Right cardiac atrium (tissue), 5 donors: ENCODE measurements around the gene DDX47. TPM values are rescaled to one million over a fixed set of nuclear protein-coding genes. Genes with fewer than 3 reads are reported as not detected.
"Not testable (repeated sequence)": the region's sequence is repeated elsewhere in the genome, so short reads cannot be mapped to it uniquely, and the experiment has no call there.

Experiments used
- ATAC-seq, 2 donors: fragments of 200-7000 bp; cut with Tn5 transposase; one replicate each; pipeline versions ENCODE4 v1.8.0 to v1.9.1; 2020; ENCODE audit warnings: moderate library complexity in 2 of 2, mild to moderate bottlenecking in 1 of 2
- DNase-seq, 3 donors: peaks; one replicate each; pipeline ENCODE4 v3.0.0-alpha.2; 2020
- H3K27ac ChIP-seq: one replicate; pipeline ENCODE4 v1.5.1; 2013; ENCODE audit warnings: mild to moderate bottlenecking, low read length, control low read depth, moderate library complexity
- H3K27me3 ChIP-seq: one replicate; pipeline ENCODE4 v1.6.1; 2013; ENCODE audit not compliant: control insufficient read depth, insufficient read depth
- H3K4me1 ChIP-seq: one replicate; pipeline ENCODE4 v1.6.1; 2013; ENCODE audit warnings: low read length; ENCODE audit not compliant: control insufficient read depth, insufficient read depth
- H3K4me3 ChIP-seq: one replicate; pipeline ENCODE4 v1.5.1; 2013; ENCODE audit warnings: low read length, control low read depth
- H3K9me3 ChIP-seq: one replicate; pipeline ENCODE4 v1.6.1; 2013; ENCODE audit warnings: low read length; ENCODE audit not compliant: control insufficient read depth
- WGBS: extraction: QIAGEN DNeasy Blood & Tissue Kit; methylation state at CpG from one replicate; pipeline ENCODE4 v1.1.7; 2013; 5-methylcytosine and 5-hydroxymethylcytosine counted together
- intact Hi-C, 4 donors: fragments of 100-400 bp; cut with DNase I; formaldehyde crosslinking; loops; one replicate each; pipeline versions ENCODE4 v1.11.0 to v1.14.0; 2022 to 2023
- polyA plus RNA-seq: library from polyadenylated mRNA; stranded (reverse); fragments of 200-250 nt; gene quantifications from one replicate; pipeline ENCODE4 v1.2.3, GENCODE V29; 2013
- total RNA-seq, 4 donors: library from RNA; stranded (reverse); fragmentation: NEBNext Ultra II Directional; extraction: Animal tissue kit (Norgen Biotek cat#: 25700); gene quantifications; one replicate each; pipeline ENCODE4 v1.2.1, GENCODE V29; 2021
- donor health status: healthy with polysubstance abuse.
- donor health status: DM: no; HTN: yes; CAD: no.
- donor health status: DM: no; HTN: no; CAD: no.
- donor health status: DM: no; HTN: yes; CAD: no; lungs with severe emphysema.
- donor health status: DM: yes; HTN: yes; CAD: no.

DDX47 gene
- total and polyA plus RNA-seq, 5 donors, result 23.0 to 33.3 (median 32.1) TPM

GRCh38 chr12:12822886-12823285 lies 9.7 kb downstream of the DDX47 start:
- Histone ChIP-seq H3K4me1 (peaks cover 2% of the 10 kb centered on the region), H3K27ac (no peak overlapping the region), H3K4me3 (no peak overlapping the region), H3K9me3 (no peaks in the 10 kb centered on the region), H3K27me3 (no peaks in the 10 kb centered on the region)
- DNase-seq (no peak), ATAC-seq (no peak)
- 85% methylated on average over 4 of the region's 4 CpGs for WGBS
- intact Hi-C loops, result no loop called here

- Histone ChIP-seq H3K27me3 (no peaks in the 10 kb centered on the region), H3K4me3 (no peak overlapping the region), H3K27ac (no peak overlapping the region), H3K9me3 (no peaks in the 10 kb centered on the region), H3K4me1 (peaks cover 2% of the 10 kb centered on the region)
- intact Hi-C loops, result no loop called here
- DNase-seq (no peak), ATAC-seq (no peak)
- WGBS, result 28% methylated on average over 2 of the region's 2 CpGs
Measured at GRCh38 chr12:12823300-12823699, 10.2 kb downstream of the DDX47 start.

- WGBS, result 98% methylated on average over 5 of the region's 5 CpGs
- H3K4me3 ChIP-seq, result no peak overlapping the region
- ATAC-seq, result no peak
- H3K9me3 ChIP-seq, result no peaks in the 10 kb centered on the region
- intact Hi-C loops, result no loop called here
- no peaks in the 10 kb centered on the region for H3K27me3 ChIP-seq
- no peak overlapping the region for H3K27ac ChIP-seq
- H3K4me1 ChIP-seq, result peaks cover 2% of the 10 kb centered on the region
- no peak for DNase-seq
Measured at GRCh38 chr12:12823811-12824210, 10.7 kb downstream of the DDX47 start.

- Histone ChIP-seq H3K27ac (no peak overlapping the region), H3K4me1 (no peaks in the 10 kb centered on the region), H3K9me3 (no peaks in the 10 kb centered on the region), H3K27me3 (no peaks in the 10 kb centered on the region), H3K4me3 (no peak overlapping the region)
- WGBS, result 91% methylated on average over 7 of the region's 7 CpGs
- DNase-seq (no peak), ATAC-seq (no peak)
- intact Hi-C loops, result no loop called here
Measured at GRCh38 chr12:12835378-12836146, 22.4 kb downstream of the DDX47 start.

DNA sequence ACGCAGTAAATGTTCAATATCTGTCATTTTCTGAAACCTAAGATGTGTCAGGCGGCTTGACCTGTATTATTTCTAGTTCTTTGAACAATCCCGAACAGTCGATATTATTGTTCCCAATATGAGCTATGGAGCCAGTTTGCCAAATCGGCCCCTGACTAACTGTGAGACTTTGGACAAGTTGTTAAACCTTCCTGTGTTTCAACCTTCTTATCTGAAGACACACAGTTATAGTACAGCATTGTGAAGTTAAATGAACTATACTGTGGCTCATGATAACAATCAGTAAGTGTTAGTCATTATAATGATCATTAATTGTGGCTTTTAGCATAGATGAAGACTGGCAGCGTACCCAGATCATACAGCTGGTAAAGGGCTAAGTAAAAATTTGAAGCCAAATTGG lies 23.4 kb downstream of the DDX47 start:
- intact Hi-C loops, result no loop called here
- H3K9me3 ChIP-seq, result no peaks in the 10 kb centered on the region
- no peak overlapping the region for H3K4me3 ChIP-seq
- H3K4me1 ChIP-seq, result no peaks in the 10 kb centered on the region
- H3K27ac ChIP-seq, result no peak overlapping the region
- WGBS, result 92% methylated on average over 6 of the region's 6 CpGs
- DNase-seq (no peak), ATAC-seq (no peak)
- no peaks in the 10 kb centered on the region for H3K27me3 ChIP-seq

GRCh38 chr12:12837025-12837812 lies 24.1 kb downstream of the DDX47 start:
- Histone ChIP-seq H3K4me3 (no peak overlapping the region), H3K9me3 (no peaks in the 10 kb centered on the region), H3K27me3 (no peaks in the 10 kb centered on the region), H3K27ac (no peak overlapping the region), H3K4me1 (no peaks in the 10 kb centered on the region)
- ATAC-seq, result peak; percentile 76 to 84
- intact Hi-C loops, result no loop called here
- 60% methylated on average over 15 of the region's 15 CpGs for WGBS
- DNase-seq, result peak; percentile 53 to 68 (median 64)

DNA sequence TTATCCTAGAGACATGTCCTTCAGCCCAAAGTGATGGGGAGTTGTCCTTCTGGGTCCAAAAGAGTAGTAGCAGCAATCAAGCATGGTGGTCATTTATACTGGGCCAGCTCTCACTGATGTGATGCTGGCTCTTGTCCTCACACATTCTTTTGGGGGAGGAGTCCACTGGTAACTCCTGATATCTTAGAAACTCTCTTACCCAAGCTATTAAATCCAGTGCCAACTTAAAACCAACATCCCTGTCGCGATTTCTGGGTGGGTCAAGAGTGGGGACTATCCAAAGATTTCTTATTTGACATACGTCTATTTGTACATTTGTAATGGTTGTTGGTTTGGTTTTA lies 24.6 kb downstream of the DDX47 start:
- DNase-seq (no peak), ATAC-seq (no peak)
- Histone ChIP-seq H3K4me1 (no peaks in the 10 kb centered on the region), H3K9me3 (no peaks in the 10 kb centered on the region), H3K27me3 (no peaks in the 10 kb centered on the region), H3K27ac (no peak overlapping the region), H3K4me3 (no peak overlapping the region)
- intact Hi-C loops, result no loop called here
- WGBS, result 89% methylated on average over 3 of the region's 3 CpGs

GRCh38 chr12:12839003-12839395 lies 25.9 kb downstream of the DDX47 start:
- no peaks in the 10 kb centered on the region for H3K4me1 ChIP-seq
- WGBS, result 87% methylated on average over 1 of the region's 1 CpG
- H3K27me3 ChIP-seq, result no peaks in the 10 kb centered on the region
- no peak overlapping the region for H3K27ac ChIP-seq
- no peaks in the 10 kb centered on the region for H3K9me3 ChIP-seq
- intact Hi-C loops, result no loop called here
- no peak overlapping the region for H3K4me3 ChIP-seq
- ATAC-seq, result no peak
- DNase-seq, result no peak

GRCh38 chr12:12839439-12839838 lies 26.3 kb downstream of the DDX47 start:
- ATAC-seq, H3K4me1 ChIP-seq, H3K4me3 ChIP-seq, H3K27me3 ChIP-seq, intact Hi-C loops, H3K27ac ChIP-seq, DNase-seq, H3K9me3 ChIP-seq: not testable (repeated sequence)
- WGBS, result 95% methylated on average over 10 of the region's 10 CpGs

GRCh38 chr12:12839873-12840579 lies 26.9 kb downstream of the DDX47 start:
- Histone ChIP-seq H3K9me3 (no peaks in the 10 kb centered on the region), H3K4me1 (no peaks in the 10 kb centered on the region), H3K27ac (no peak overlapping the region), H3K27me3 (no peaks in the 10 kb centered on the region), H3K4me3 (no peak overlapping the region)
- intact Hi-C loops, result no loop called here
- ATAC-seq, result peak; percentile 37 to 63
- 70% methylated on average over 5 of the region's 5 CpGs for WGBS
- DNase-seq, result peak; percentile 60 to 69 (median 69)

DNA sequence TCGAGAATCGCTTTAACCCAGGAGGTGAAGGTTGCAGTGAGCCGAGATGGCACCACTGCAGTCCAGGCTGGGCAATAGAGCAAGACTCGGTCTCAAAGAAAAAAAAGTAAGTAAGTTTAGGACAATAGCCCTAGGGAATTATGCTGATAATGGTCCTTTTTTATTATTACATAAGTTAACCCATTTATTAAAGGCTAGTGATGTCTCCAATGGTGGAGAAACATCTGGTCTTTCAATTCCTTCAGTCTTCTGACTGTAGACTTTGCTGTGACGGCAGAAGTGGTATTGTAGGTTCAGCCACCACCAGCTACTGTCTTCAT lies 27.4 kb downstream of the DDX47 start:
- no peaks in the 10 kb centered on the region for H3K4me1 ChIP-seq
- WGBS, result 90% methylated on average over 5 of the region's 5 CpGs
- H3K27ac ChIP-seq, result no peak overlapping the region
- H3K27me3 ChIP-seq, result no peaks in the 10 kb centered on the region
- H3K4me3 ChIP-seq, result no peak overlapping the region
- no peaks in the 10 kb centered on the region for H3K9me3 ChIP-seq
- intact Hi-C loops, result no loop called here
- DNase-seq (no peak), ATAC-seq (no peak)
